ENCODE data around the gene NOP56. TPM values are rescaled to one million over a fixed set of nuclear protein-coding genes. Genes with fewer than 3 reads are reported as not detected.

Gene NOP56
- total and polyA plus RNA-seq, 9 of the 15 experiments (the other 6 are each of a cell fraction or from before 2014, with no cell fraction given): 295 to 697 (median 439) TPM

DNA sequence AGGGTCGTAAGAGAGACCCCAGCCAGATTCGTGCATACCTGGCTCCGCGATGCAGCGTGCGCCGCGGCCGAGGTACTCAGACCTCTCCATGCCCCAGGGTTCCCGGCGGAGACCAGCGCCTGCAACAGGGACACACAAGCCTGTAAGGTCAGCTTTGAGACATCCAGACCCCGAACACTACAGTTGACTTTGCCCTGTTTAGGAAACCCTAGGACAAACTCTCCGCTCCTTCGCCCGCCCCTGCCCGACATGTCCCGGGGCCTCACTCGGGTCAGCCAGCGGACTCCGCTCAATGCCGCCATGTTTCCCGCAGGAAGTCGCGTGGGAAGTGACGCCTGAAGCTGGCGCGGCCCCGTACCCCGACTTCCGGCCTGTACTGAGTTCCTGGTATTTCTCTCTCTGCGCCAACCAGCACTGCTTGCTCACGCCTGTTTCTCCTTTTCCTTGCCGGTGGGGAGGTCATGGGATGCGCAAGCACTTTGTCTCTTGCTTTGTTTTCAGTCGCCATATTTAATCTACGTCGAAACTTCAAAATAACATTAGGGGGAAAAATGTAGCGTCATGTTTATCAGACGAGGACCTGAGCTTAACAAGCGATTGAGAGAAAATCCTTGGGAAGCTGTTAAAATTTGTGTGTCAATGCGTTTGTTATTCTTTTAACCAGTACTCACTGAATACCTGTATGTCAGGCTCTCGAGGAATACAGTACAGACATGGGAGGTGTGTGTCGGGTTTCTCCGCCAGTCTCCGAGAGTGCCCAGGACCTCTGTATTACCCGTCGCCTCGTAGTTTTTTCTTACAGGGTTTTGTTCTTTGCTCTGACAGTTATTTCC, 11.7 kb downstream of the NOP56 start, which contains the start of gene IDH3B (continued):
- TF ChIP-seq NCOA2 (IDR thresholded peaks at IDR 0.05; ENCODE audit: partially characterized antibody in 2 of 2): no peak
- no peak for TF ChIP-seq ZC3H4 (CRISPR knock-in tag; IDR thresholded peaks at IDR 0.05; ENCODE audit: borderline replicate concordance)
- TF ChIP-seq RFX1 (IDR thresholded peaks at IDR 0.05): no peak
- no peak for TF ChIP-seq KLF10 (CRISPR knock-in tag; IDR thresholded peaks at IDR 0.05)
- no peak for TF ChIP-seq ZNF24 (IDR thresholded peaks at IDR 0.05)
- no peak for TF ChIP-seq NR4A1 (CRISPR knock-in tag; IDR thresholded peaks at IDR 0.05)
- no peak for TF ChIP-seq NR4A1 (tag; IDR thresholded peaks at IDR 0.05)
- TF ChIP-seq ZKSCAN1 (IDR thresholded peaks at IDR 0.05; ENCODE audit: low read depth, low read length): peak; percentile 70; the same call in 1 of the 2 replicates
- TF ChIP-seq, protein P1, sequence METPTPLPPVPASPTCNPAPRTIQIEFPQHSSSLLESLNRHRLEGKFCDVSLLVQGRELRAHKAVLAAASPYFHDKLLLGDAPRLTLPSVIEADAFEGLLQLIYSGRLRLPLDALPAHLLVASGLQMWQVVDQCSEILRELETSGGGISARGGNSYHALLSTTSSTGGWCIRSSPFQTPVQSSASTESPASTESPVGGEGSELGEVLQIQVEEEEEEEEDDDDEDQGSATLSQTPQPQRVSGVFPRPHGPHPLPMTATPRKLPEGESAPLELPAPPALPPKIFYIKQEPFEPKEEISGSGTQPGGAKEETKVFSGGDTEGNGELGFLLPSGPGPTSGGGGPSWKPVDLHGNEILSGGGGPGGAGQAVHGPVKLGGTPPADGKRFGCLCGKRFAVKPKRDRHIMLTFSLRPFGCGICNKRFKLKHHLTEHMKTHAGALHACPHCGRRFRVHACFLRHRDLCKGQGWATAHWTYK (CRISPR knock-in tag; IDR thresholded peaks at IDR 0.05): no peak
- no peak for TF ChIP-seq ETS2 (tag; IDR thresholded peaks at IDR 0.05; ENCODE audit: borderline replicate concordance, poor library complexity, severe bottlenecking)
- TF ChIP-seq ZNF174 (CRISPR knock-in tag; IDR thresholded peaks at IDR 0.05): no peak
- TF ChIP-seq PHF8 (IDR thresholded peaks at IDR 0.05; ENCODE audit: borderline replicate concordance, low read length): peak; percentile 89; the same call in 1 of the 2 replicates
- no peak for TF ChIP-seq BMI1 (IDR thresholded peaks at IDR 0.05; ENCODE audit: low read length)
- no peak for TF ChIP-seq TARDBP (IDR thresholded peaks at IDR 0.05)
- TF ChIP-seq CBX3 (IDR thresholded peaks at IDR 0.05; ENCODE audit: borderline replicate concordance in 1 of 2, low read length in 2 of 2): 0 out of 3 replicates have a peak, but pooled peaks of 1 of the 2 experiments have one; percentile 58
- no peak for TF ChIP-seq HDAC3 (IDR thresholded peaks at IDR 0.05; ENCODE audit: borderline replicate concordance, partially characterized antibody)
- no peak for TF ChIP-seq GABPB2 (CRISPR knock-in tag; conservative IDR thresholded peaks at IDR 0.05)
- TF ChIP-seq, protein P2, sequence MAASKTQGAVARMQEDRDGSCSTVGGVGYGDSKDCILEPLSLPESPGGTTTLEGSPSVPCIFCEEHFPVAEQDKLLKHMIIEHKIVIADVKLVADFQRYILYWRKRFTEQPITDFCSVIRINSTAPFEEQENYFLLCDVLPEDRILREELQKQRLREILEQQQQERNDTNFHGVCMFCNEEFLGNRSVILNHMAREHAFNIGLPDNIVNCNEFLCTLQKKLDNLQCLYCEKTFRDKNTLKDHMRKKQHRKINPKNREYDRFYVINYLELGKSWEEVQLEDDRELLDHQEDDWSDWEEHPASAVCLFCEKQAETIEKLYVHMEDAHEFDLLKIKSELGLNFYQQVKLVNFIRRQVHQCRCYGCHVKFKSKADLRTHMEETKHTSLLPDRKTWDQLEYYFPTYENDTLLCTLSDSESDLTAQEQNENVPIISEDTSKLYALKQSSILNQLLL (CRISPR knock-in tag; IDR thresholded peaks at IDR 0.05; ENCODE audit: borderline replicate concordance): no peak
- no peak for TF ChIP-seq SMAD2 (IDR thresholded peaks at IDR 0.05; ENCODE audit: low read depth, low read length)
- TF ChIP-seq TAF15 (IDR thresholded peaks at IDR 0.05; ENCODE audit: low read depth, low read length): no peak
- peak; percentile 80; the same call in 1 of the 2 replicates for TF ChIP-seq FOXK1 (CRISPR knock-in tag; IDR thresholded peaks at IDR 0.05; ENCODE audit: borderline replicate concordance)
- no peak for TF ChIP-seq MYNN (IDR thresholded peaks at IDR 0.05)
- no peak for TF ChIP-seq MYNN (CRISPR knock-in tag; IDR thresholded peaks at IDR 0.05)
- TF ChIP-seq CHCHD3 (CRISPR knock-in tag; IDR thresholded peaks at IDR 0.05): no peak
- peak; percentile 74 for TF ChIP-seq CXXC5 (CRISPR knock-in tag; IDR thresholded peaks at IDR 0.05)
- TF ChIP-seq, protein P3, sequence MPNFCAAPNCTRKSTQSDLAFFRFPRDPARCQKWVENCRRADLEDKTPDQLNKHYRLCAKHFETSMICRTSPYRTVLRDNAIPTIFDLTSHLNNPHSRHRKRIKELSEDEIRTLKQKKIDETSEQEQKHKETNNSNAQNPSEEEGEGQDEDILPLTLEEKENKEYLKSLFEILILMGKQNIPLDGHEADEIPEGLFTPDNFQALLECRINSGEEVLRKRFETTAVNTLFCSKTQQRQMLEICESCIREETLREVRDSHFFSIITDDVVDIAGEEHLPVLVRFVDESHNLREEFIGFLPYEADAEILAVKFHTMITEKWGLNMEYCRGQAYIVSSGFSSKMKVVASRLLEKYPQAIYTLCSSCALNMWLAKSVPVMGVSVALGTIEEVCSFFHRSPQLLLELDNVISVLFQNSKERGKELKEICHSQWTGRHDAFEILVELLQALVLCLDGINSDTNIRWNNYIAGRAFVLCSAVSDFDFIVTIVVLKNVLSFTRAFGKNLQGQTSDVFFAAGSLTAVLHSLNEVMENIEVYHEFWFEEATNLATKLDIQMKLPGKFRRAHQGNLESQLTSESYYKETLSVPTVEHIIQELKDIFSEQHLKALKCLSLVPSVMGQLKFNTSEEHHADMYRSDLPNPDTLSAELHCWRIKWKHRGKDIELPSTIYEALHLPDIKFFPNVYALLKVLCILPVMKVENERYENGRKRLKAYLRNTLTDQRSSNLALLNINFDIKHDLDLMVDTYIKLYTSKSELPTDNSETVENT (CRISPR knock-in tag; IDR thresholded peaks at IDR 0.05): no peak

All from K562 (cell line).